Measurements from ENCODE around the gene MBOAT2.

The MBOAT2 gene

GRCh38 chr2:8929128-8929527, 74.4 kb downstream of the MBOAT2 start:
- Histone ChIP-seq H3K9me2 (replicated peaks; ENCODE audit: insufficient read depth, low read length) (no peaks in the 10 kb centered on the region), H2AFZ (ENCODE audit: low read depth, low read length, severe bottlenecking) (no peak overlapping the region), H3K27ac (ENCODE audit: low read depth, low read length) (no peak overlapping the region), H3K4me2 (ENCODE audit: low read depth, low read length, poor library complexity, severe bottlenecking) (no peak overlapping the region), H3K27me3 (ENCODE audit: low read length) (no peaks in the 10 kb centered on the region), H3K9ac (ENCODE audit: low read length) (no peak overlapping the region), H3K36me3 (ENCODE audit: low read length) (no peaks in the 10 kb centered on the region), H3K4me3 (ENCODE audit: insufficient read depth, low read length, poor library complexity, severe bottlenecking) (no peak overlapping the region), H3K79me2 (ENCODE audit: insufficient read depth, low read length) (no peaks in the 10 kb centered on the region), H3F3A (ENCODE audit: insufficient read depth) (no peaks in the 10 kb centered on the region), H3K9me3 (ENCODE audit: insufficient read depth, low read length) (no peaks in the 10 kb centered on the region), H4K20me1 (ENCODE audit: low read depth, low read length) (no peaks in the 10 kb centered on the region)
- TF ChIP-seq EZH2phosphoT487 (conservative IDR thresholded peaks at IDR 0.05; ENCODE audit: low read length) (no peak), CTCF (IDR thresholded peaks at IDR 0.05; ENCODE audit: insufficient read depth, low read length, poor library complexity, severe bottlenecking) (no peak)

GRCh38 chr2:8927510-8928455, 75.7 kb downstream of the MBOAT2 start:
- Histone ChIP-seq H3K27me3 (ENCODE audit: low read length) (no peaks in the 10 kb centered on the region), H2AFZ (ENCODE audit: low read depth, low read length, severe bottlenecking) (no peak overlapping the region), H3K9me2 (replicated peaks; ENCODE audit: insufficient read depth, low read length) (no peaks in the 10 kb centered on the region), H3K9me3 (ENCODE audit: insufficient read depth, low read length) (no peaks in the 10 kb centered on the region), H3K27ac (ENCODE audit: low read depth, low read length) (no peak overlapping the region), H4K20me1 (ENCODE audit: low read depth, low read length) (no peaks in the 10 kb centered on the region), H3K4me2 (ENCODE audit: low read depth, low read length, poor library complexity, severe bottlenecking) (no peak overlapping the region), H3F3A (ENCODE audit: insufficient read depth) (no peaks in the 10 kb centered on the region), H3K9ac (ENCODE audit: low read length) (no peak overlapping the region), H3K36me3 (ENCODE audit: low read length) (no peaks in the 10 kb centered on the region), H3K4me3 (ENCODE audit: insufficient read depth, low read length, poor library complexity, severe bottlenecking) (no peak overlapping the region), H3K79me2 (ENCODE audit: insufficient read depth, low read length) (no peaks in the 10 kb centered on the region)
- TF ChIP-seq EZH2phosphoT487 (conservative IDR thresholded peaks at IDR 0.05; ENCODE audit: low read length) (no peak), CTCF (IDR thresholded peaks at IDR 0.05; ENCODE audit: insufficient read depth, low read length, poor library complexity, severe bottlenecking) (no peak)

GRCh38 chr2:8926356-8926755, 77.1 kb downstream of the MBOAT2 start:
- Histone ChIP-seq H3K79me2 (ENCODE audit: insufficient read depth, low read length) (no peaks in the 10 kb centered on the region), H3K9me3 (ENCODE audit: insufficient read depth, low read length) (no peaks in the 10 kb centered on the region), H3K27me3 (ENCODE audit: low read length) (no peaks in the 10 kb centered on the region), H3K4me2 (ENCODE audit: low read depth, low read length, poor library complexity, severe bottlenecking) (no peak overlapping the region), H3K27ac (ENCODE audit: low read depth, low read length) (no peak overlapping the region), H2AFZ (ENCODE audit: low read depth, low read length, severe bottlenecking) (no peak overlapping the region), H3F3A (ENCODE audit: insufficient read depth) (no peaks in the 10 kb centered on the region), H3K9ac (ENCODE audit: low read length) (no peak overlapping the region), H3K4me3 (ENCODE audit: insufficient read depth, low read length, poor library complexity, severe bottlenecking) (no peak overlapping the region), H3K36me3 (ENCODE audit: low read length) (no peaks in the 10 kb centered on the region), H4K20me1 (ENCODE audit: low read depth, low read length) (no peaks in the 10 kb centered on the region), H3K9me2 (replicated peaks; ENCODE audit: insufficient read depth, low read length) (no peaks in the 10 kb centered on the region)
- no peak for TF ChIP-seq CTCF (IDR thresholded peaks at IDR 0.05; ENCODE audit: insufficient read depth, low read length, poor library complexity, severe bottlenecking)
- TF ChIP-seq EZH2phosphoT487 (conservative IDR thresholded peaks at IDR 0.05; ENCODE audit: low read length): no peak

Data from SU-DHL-6 (cell line).